Endothelial cell of umbilical vein (primary cell): ENCODE measurements around the gene RNU7-1. TPM values are rescaled to one million over a fixed set of nuclear protein-coding genes. Genes with fewer than 3 reads are reported as not detected.

Experiments used
- BruUV-seq: library from RNA; stranded (reverse); fragments of 400-500 nt; replicated peaks from 2 replicates; lab custom pipeline; 2021; lab: Mats Ljungman, UMichigan
- CTCF ChIA-PET: fragments of 300-600, 350-600 bp; sonication (Branson Sonifier 250); formaldehyde crosslinking; loops from one replicate; lab custom pipeline; 2021; ENCODE audit warnings: antibody characterized with exemption, inconsistent platforms; lab: Charles Lee
- POLR2A ChIA-PET: fragments of 300-600, 350-600 bp; sonication (Branson Sonifier 250); formaldehyde crosslinking; loops from one replicate; lab custom pipeline; 2021; ENCODE audit warnings: antibody characterized with exemption, inconsistent platforms; lab: Charles Lee
- DNase-seq: peaks from one replicate; pipeline ENCODE4 v3.0.0-alpha.2; 2011; ENCODE audit warnings: low read depth, low spot score
- FAIRE-seq: peaks from 2 replicates; lab custom pipeline; 2011; peaks lifted over from hg19 to GRCh38; lab: Jason Lieb, UNC
- H2AFZ ChIP-seq: 2 replicates; pipeline ENCODE4 v1.6.0; 2012; ENCODE audit warnings: low read depth, low read length, control low read depth, inconsistent platforms
- H3K27ac ChIP-seq: 2 replicates; pipeline ENCODE4 v1.5.1; 2011; ENCODE audit warnings: low read depth, mild to moderate bottlenecking, control low read depth, low read length, moderate library complexity; ENCODE audit not compliant: insufficient read depth
- H3K27me3 ChIP-seq, 2 experiments: 2 replicates each; pipeline versions ENCODE4 v1.6.0 to v1.6.1; 2011; ENCODE audit warnings: low read length in 2 of 2, mixed read lengths in 1 of 2; ENCODE audit not compliant: control insufficient read depth in 2 of 2, insufficient read depth in 2 of 2
- H3K36me3 ChIP-seq, 2 experiments: 2 replicates in 1 of 2; 3 replicates in 1 of 2; pipeline ENCODE4 v1.5.1; 2011; ENCODE audit warnings: low read length in 2 of 2, mild to moderate bottlenecking in 1 of 2, moderate library complexity in 1 of 2; ENCODE audit not compliant: control insufficient read depth in 2 of 2, insufficient read depth in 2 of 2; ENCODE audit errors: extremely low read depth in 1 of 2
- H3K4me1 ChIP-seq: 3 replicates; pipeline ENCODE4 v1.5.1; 2011; ENCODE audit warnings: mild to moderate bottlenecking, low read length; ENCODE audit not compliant: control insufficient read depth, insufficient read depth; ENCODE audit errors: extremely low read depth
- H3K4me2 ChIP-seq: 2 replicates; pipeline ENCODE4 v1.6.1; 2011; ENCODE audit warnings: low read length, control low read depth, mixed read lengths; ENCODE audit not compliant: insufficient read depth
- H3K4me3 ChIP-seq, 3 experiments: fragments of 200-600 bp in 1 of 3; sonication (generic), shearing (Covaris generic) in 1 of 3; replicated peaks in 1 of 3; 2 replicates each; pipeline ENCODE4 v1.5.1; 2011 to 2016; ENCODE audit warnings: control low read depth in 3 of 3, low read length in 3 of 3, mild to moderate bottlenecking in 2 of 3, inconsistent platforms in 1 of 3, low read depth in 1 of 3, moderate library complexity in 1 of 3; ENCODE audit not compliant: insufficient read depth in 1 of 3
- H3K79me2 ChIP-seq: 2 replicates; pipeline ENCODE4 v1.6.0; 2012; ENCODE audit warnings: low read length, inconsistent platforms; ENCODE audit not compliant: control insufficient read depth, insufficient read depth
- H3K9ac ChIP-seq: replicated peaks from 2 replicates; pipeline ENCODE3; 2011; ENCODE audit warnings: low read length, control low read depth; ENCODE audit not compliant: insufficient read depth; ENCODE audit errors: extremely low read depth
- H3K9me1 ChIP-seq: replicated peaks from 3 replicates; pipeline ENCODE4 v1.6.0; 2011; ENCODE audit warnings: mild to moderate bottlenecking, low read length; ENCODE audit not compliant: control insufficient read depth, insufficient read depth; ENCODE audit errors: extremely low read depth
- H3K9me3 ChIP-seq: replicated peaks from 2 replicates; pipeline ENCODE4 v1.5.1; 2012; ENCODE audit warnings: low read length, inconsistent platforms; ENCODE audit not compliant: control insufficient read depth, insufficient read depth
- H4K20me1 ChIP-seq: replicated peaks from 2 replicates; pipeline ENCODE3; 2011; ENCODE audit warnings: mild to moderate bottlenecking, low read length; ENCODE audit not compliant: control insufficient read depth, insufficient read depth; ENCODE audit errors: extremely low read depth
- CTCF ChIP-seq, 2 donors: IDR thresholded peaks; 1 replicate in 1 of 2; 2 replicates in 1 of 2; pipeline ENCODE4 v1.5.1; 2011; ENCODE audit warnings: low read length in 2 of 2, mild to moderate bottlenecking in 2 of 2, moderate library complexity in 2 of 2, control low read depth in 1 of 2, inconsistent platforms in 1 of 2, low read depth in 1 of 2; ENCODE audit not compliant: insufficient read depth in 1 of 2; ENCODE audit errors: extremely low read depth in 1 of 2
- EZH2 ChIP-seq: IDR thresholded peaks from 2 replicates; pipeline ENCODE4 v1.6.1; 2012; ENCODE audit warnings: borderline replicate concordance, low read depth, mild to moderate bottlenecking, moderate library complexity, low read length, inconsistent platforms; ENCODE audit not compliant: severe bottlenecking
- FOS ChIP-seq: IDR thresholded peaks from 2 replicates; pipeline ENCODE4 v1.6.1; 2011; ENCODE audit warnings: mild to moderate bottlenecking, low read length, moderate library complexity, borderline replicate concordance; ENCODE audit not compliant: insufficient read depth
- GATA2 ChIP-seq: IDR thresholded peaks from 2 replicates; pipeline ENCODE4 v1.7.0; 2011; ENCODE audit warnings: low read depth, mild to moderate bottlenecking, moderate library complexity, mixed read lengths, low read length; ENCODE audit not compliant: insufficient read length, insufficient read depth
- JUN ChIP-seq: IDR thresholded peaks from 2 replicates; pipeline ENCODE4 v1.6.1; 2011; ENCODE audit warnings: borderline replicate concordance, low read depth; ENCODE audit not compliant: insufficient read length, insufficient read depth
- MAX ChIP-seq: IDR thresholded peaks from 2 replicates; pipeline ENCODE4 v1.6.1; 2011; ENCODE audit not compliant: insufficient read depth, insufficient read length
- MYC ChIP-seq: IDR thresholded peaks from one replicate; pipeline ENCODE4 v1.6.1; 2011; ENCODE audit warnings: mild to moderate bottlenecking, low read depth, low read length
- POLR2A ChIP-seq: IDR thresholded peaks from 2 replicates; pipeline ENCODE4 v1.6.1; 2012; ENCODE audit warnings: low read depth, mild to moderate bottlenecking, control low read depth, low read length
- POLR2AphosphoS5 ChIP-seq: IDR thresholded peaks from 2 replicates; pipeline ENCODE4 v1.6.1; 2012; ENCODE audit warnings: low read depth, mild to moderate bottlenecking, control low read depth, low read length, moderate library complexity; ENCODE audit not compliant: insufficient read depth
- dilution Hi-C: fragments of 300-500 bp; cut with MboI; formaldehyde crosslinking; loops from one replicate; pipeline ENCODE4 v1.15.0; 2019; ENCODE audit warnings: low sequenced_read_pairs; ENCODE audit not compliant: extremely low pct_ligation_motif_present
- intact Hi-C: fragments of 100-400 bp; cut with micrococcal nuclease; formaldehyde crosslinking; loops from one replicate; pipeline ENCODE4 v1.10.0; 2022
- polyA plus RNA-seq, 4 experiments: library from polyadenylated mRNA; depleted of rRNA in 3 of 4; stranded (reverse) in 3 of 4; unstranded in 1 of 4; fragments of >200 nt; gene quantifications; 2 replicates each; pipeline versions ENCODE4 v1.2.1 to v1.2.3, GENCODE V29; 2011 to 2012; ENCODE audit warnings: missing spikeins in 1 of 4
- total RNA-seq: library from RNA; stranded (reverse); gene quantifications from 2 replicates; pipeline ENCODE4 v1.2.3, GENCODE V29; 2021

Gene RNU7-1
- total and polyA plus RNA-seq, 2 donors (not counting 3 experiments of a cell fraction or from before 2014, with no cell fraction given) = not detected

- Histone ChIP-seq H3K9me3 (no peaks in the 10 kb centered on the region), H4K20me1 (no peaks in the 10 kb centered on the region), H2AFZ (no peak overlapping the region), H3K36me3 (no peaks in the 10 kb centered on the region), H3K27ac (no peak overlapping the region), H3K4me3 (no peak overlapping the region), H3K27me3 (no peaks in the 10 kb centered on the region), H3K4me2 (no peak overlapping the region), H3K9ac (no peak overlapping the region), H3K4me1 (no peaks in the 10 kb centered on the region), H3K79me2 (no peaks in the 10 kb centered on the region), H3K9me1 (no peaks in the 10 kb centered on the region)
- no TSS peak for BruUV-seq
- ChIA-PET CTCF (interaction anchor here (1.3 to 2.3 kb wide), 2 partner anchors 10 to 16 kb away, joined by 3 to 7 read pairs; no protein-coding TSS in a partner anchor), POLR2A (no interaction called here)
- FAIRE-seq (no peak), DNase-seq (no peak)
- intact Hi-C loops = no loop called here
- dilution Hi-C loops = no loop called here
- TF ChIP-seq FOS (no peak), POLR2A (no peak)
These were observed 46.7 kb upstream of the RNU7-1 start for GRCh38 chr12:6896846-6897435.

- peak; percentile 4 for FAIRE-seq
- BruUV-seq = no TSS peak
- no peaks in the 10 kb centered on the region for H3K27me3 ChIP-seq
- no peaks in the 10 kb centered on the region for H3K36me3 ChIP-seq
- no peak overlapping the region for H2AFZ ChIP-seq
- H3K9me1 ChIP-seq = no peaks in the 10 kb centered on the region
- H3K9me3 ChIP-seq = no peaks in the 10 kb centered on the region
- no peak overlapping the region for H3K4me2 ChIP-seq
- H3K79me2 ChIP-seq = no peaks in the 10 kb centered on the region
- no peak for TF ChIP-seq JUN
- no peak for TF ChIP-seq MAX
- no peak for TF ChIP-seq POLR2AphosphoS5
- TF ChIP-seq GATA2 = no peak
- no peak for TF ChIP-seq EZH2
- no peak for TF ChIP-seq POLR2A
- TF ChIP-seq FOS = no peak
- no peak for TF ChIP-seq MYC
- no peak for TF ChIP-seq CTCF (IDR thresholded peaks at IDR 0.05; ENCODE audit: extremely low read depth in 1 of 2, insufficient read depth in 1 of 2, low read depth in 1 of 2, low read length in 2 of 2)
- no peak overlapping the region for H3K9ac ChIP-seq
- no peaks in the 10 kb centered on the region for H4K20me1 ChIP-seq
- H3K4me3 ChIP-seq = no peak overlapping the region
- ChIA-PET POLR2A (no interaction called here), CTCF (interaction anchor here (1.1 to 2.6 kb wide), 4 partner anchors 8 to 30 kb away, joined by 4 to 8 read pairs (median 6); partner anchors contain the start of gene SPSB2)
- peaks cover 3% of the 10 kb centered on the region for H3K4me1 ChIP-seq
- intact Hi-C loops (no loop called here), dilution Hi-C loops (no loop called here)
- H3K27ac ChIP-seq = no peak overlapping the region
- no peak for DNase-seq
These were observed 44.2 kb upstream of the RNU7-1 start for GRCh38 chr12:6899427-6899826.
